ENCODE results near the gene CLEC16A.

CLEC16A gene

DNA sequence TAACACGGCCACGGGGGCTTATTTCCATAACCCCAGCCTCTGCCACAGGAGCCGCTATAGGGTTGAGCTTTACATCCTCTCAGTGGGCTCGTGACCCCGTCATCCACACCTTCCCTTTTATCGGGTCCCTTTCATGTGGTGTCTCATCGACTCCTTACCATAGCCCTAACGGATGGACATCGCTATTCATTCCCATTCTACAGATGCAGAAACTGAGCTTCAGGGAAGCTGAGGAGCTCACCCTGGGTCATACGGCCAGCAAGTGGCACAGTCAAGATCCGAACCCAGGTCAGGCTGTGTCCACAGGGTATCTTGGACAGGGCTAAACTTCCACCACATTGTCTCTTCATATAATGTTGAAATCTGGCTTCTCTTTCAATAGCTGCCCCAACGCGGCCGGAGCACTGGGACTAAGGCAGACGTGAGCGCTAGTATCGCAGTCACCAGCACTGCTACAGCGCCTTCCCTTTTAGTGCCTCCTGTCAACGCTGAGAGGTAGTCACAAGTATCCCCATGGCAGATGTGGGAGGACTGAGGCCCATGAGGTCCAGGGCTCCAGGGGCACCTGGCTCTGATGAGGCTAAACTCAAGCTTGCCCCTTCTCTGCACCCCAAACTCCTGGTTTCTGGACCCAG, 260.8 kb downstream of the CLEC16A start:
- no peaks in the 10 kb centered on the region for H3K79me2 ChIP-seq (ENCODE audit: insufficient read depth, low read depth)
- no peak overlapping the region for H3K27ac ChIP-seq
- no peak overlapping the region for H3K9ac ChIP-seq
- H3K27me3 ChIP-seq (ENCODE audit: insufficient read depth, low read depth), result no peaks in the 10 kb centered on the region
- TF ChIP-seq, protein P1, sequence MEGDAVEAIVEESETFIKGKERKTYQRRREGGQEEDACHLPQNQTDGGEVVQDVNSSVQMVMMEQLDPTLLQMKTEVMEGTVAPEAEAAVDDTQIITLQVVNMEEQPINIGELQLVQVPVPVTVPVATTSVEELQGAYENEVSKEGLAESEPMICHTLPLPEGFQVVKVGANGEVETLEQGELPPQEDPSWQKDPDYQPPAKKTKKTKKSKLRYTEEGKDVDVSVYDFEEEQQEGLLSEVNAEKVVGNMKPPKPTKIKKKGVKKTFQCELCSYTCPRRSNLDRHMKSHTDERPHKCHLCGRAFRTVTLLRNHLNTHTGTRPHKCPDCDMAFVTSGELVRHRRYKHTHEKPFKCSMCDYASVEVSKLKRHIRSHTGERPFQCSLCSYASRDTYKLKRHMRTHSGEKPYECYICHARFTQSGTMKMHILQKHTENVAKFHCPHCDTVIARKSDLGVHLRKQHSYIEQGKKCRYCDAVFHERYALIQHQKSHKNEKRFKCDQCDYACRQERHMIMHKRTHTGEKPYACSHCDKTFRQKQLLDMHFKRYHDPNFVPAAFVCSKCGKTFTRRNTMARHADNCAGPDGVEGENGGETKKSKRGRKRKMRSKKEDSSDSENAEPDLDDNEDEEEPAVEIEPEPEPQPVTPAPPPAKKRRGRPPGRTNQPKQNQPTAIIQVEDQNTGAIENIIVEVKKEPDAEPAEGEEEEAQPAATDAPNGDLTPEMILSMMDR (conservative IDR thresholded peaks at IDR 0.05; ENCODE audit: low read depth, low read length), result no peak
- peaks cover 34% of the 10 kb centered on the region for H3K4me1 ChIP-seq (ENCODE audit: low read depth, poor library complexity, severe bottlenecking)
- no peak overlapping the region for H3K4me2 ChIP-seq
- no peak overlapping the region for H2AFZ ChIP-seq (ENCODE audit: low read depth)
- no peak overlapping the region for H3K4me3 ChIP-seq (IDR thresholded peaks at IDR 0.05; ENCODE audit: insufficient read depth, low read depth, low read length)
- H4K20me1 ChIP-seq (ENCODE audit: insufficient read depth), result no peaks in the 10 kb centered on the region
- H3K36me3 ChIP-seq (ENCODE audit: insufficient read depth), result no peaks in the 10 kb centered on the region

DNA sequence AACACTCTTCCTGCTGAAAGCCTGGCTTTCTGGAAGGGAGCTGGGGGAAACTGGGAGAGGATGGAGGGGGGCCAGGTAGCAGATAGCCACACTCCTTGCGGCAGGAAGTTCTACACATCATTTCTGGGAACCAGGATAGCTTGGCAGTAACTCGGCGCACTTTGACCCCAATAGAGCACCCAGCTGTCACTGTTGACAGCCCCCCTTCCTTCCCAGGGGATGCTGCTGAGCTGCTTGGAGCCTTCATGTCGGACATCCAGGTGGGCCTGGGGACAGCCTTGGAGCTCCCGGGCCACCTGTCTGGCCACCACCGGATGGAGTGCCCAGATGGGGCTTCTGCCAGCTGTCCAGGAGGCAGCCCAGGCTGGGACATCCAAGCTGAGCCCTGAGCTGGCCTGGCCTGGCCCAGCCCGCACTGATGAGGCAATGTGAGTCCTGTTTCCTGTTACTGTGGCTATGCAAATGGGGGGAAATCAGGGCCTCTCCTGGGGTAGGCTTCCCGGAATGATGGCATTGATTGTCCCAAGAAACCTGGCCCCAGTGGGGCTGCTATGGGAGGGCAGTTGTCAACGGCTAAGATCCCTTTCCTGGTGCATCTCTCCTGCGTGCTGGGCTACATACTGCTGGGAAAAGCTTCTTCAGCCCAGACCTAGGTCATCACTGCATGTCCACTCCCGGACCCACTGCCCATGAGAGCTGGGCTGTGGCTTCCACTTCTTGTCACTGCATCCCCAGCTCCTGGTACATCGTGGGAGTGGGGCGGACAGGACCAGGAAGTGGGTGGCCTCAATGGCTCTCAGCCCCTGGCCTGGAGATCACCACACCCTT, 261.6 kb downstream of the CLEC16A start:
- TF ChIP-seq, protein P1 (conservative IDR thresholded peaks at IDR 0.05; ENCODE audit: low read depth, low read length), result no peak
- Histone ChIP-seq H3K4me1 (ENCODE audit: low read depth, poor library complexity, severe bottlenecking) (peaks cover 34% of the 10 kb centered on the region), H3K36me3 (ENCODE audit: insufficient read depth) (no peaks in the 10 kb centered on the region), H3K79me2 (ENCODE audit: insufficient read depth, low read depth) (no peaks in the 10 kb centered on the region), H3K4me2 (no peak overlapping the region; the same call in 1 of the 2 replicates), H3K4me3 (IDR thresholded peaks at IDR 0.05; ENCODE audit: insufficient read depth, low read depth, low read length) (no peak overlapping the region), H3K27me3 (ENCODE audit: insufficient read depth, low read depth) (no peaks in the 10 kb centered on the region), H3K27ac (no peak overlapping the region), H3K9ac (no peak overlapping the region), H2AFZ (ENCODE audit: low read depth) (no peak overlapping the region), H4K20me1 (ENCODE audit: insufficient read depth) (no peaks in the 10 kb centered on the region)

DNA sequence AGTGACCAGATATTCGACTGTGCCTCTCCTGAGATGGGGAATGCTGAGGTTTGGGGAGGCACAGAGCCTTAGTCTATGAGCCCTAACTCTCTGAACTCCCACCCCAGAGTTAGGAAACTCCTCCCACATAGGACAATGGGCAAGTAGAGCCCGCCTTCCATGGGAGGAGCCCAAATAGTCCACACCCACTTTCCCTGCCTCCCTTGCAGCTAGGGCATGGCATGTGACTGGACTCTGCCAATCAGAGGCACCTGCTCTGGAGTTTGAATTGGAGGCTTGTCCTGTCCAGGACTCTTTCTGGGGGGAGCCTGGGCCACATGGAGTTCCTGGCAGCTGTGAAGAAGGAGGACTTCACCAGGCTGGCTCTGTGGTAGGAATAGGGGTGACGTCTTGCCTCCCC, 263.3 kb downstream of the CLEC16A start:
- Histone ChIP-seq H3K9ac (no peak overlapping the region), H3K36me3 (ENCODE audit: insufficient read depth) (no peaks in the 10 kb centered on the region), H3K27ac (no peak overlapping the region), H4K20me1 (ENCODE audit: insufficient read depth) (no peaks in the 10 kb centered on the region), H3K4me2 (no peak overlapping the region), H3K27me3 (ENCODE audit: insufficient read depth, low read depth) (no peaks in the 10 kb centered on the region; the same call in 1 of the 2 replicates), H2AFZ (ENCODE audit: low read depth) (no peak overlapping the region), H3K4me3 (IDR thresholded peaks at IDR 0.05; ENCODE audit: insufficient read depth, low read depth, low read length) (no peak overlapping the region), H3K79me2 (ENCODE audit: insufficient read depth, low read depth) (no peaks in the 10 kb centered on the region), H3K4me1 (ENCODE audit: low read depth, poor library complexity, severe bottlenecking) (peaks cover 28% of the 10 kb centered on the region)
- TF ChIP-seq, protein P1 (conservative IDR thresholded peaks at IDR 0.05; ENCODE audit: low read depth, low read length), result no peak

DNA sequence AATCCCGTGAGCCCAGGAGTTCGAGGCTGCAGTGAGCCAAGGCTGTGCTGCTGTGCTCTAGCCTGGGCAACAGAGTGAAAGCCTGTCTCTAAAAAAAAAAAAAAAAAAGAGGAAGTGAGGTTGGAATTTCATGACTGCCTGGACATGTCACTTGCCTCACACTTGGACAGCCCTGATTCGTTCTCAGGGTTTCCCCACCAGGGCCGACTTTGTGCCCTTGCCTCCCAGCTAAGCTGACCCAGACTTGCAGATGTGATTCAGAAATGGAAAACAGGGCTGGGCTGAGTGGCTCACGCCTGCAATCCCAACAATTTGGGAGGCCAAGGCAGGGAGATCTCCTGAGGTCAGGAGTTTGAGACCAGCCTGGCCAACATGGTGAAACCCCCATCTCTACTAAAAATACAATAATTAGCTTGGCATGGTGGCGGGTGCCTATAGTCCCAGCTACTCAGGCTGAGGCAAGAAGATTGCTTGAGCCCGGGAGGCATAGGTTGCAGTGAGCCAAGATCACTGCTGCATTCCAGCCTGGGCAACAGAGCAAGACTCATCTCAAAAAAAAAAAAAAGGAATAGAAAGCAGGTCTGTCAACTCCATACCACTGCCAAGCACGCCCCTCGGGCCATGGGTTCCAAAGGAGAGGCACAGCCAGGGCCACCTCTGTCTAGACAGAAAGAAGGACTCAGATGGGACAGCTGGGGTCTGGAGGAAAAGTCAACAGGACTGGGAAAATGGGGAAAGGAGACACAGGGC, 264.7 kb downstream of the CLEC16A start:
- Histone ChIP-seq H3K4me3 (IDR thresholded peaks at IDR 0.05; ENCODE audit: insufficient read depth, low read depth, low read length) (no peak overlapping the region), H3K36me3 (ENCODE audit: insufficient read depth) (no peaks in the 10 kb centered on the region), H3K79me2 (ENCODE audit: insufficient read depth, low read depth) (no peaks in the 10 kb centered on the region), H3K27ac (no peak overlapping the region), H4K20me1 (ENCODE audit: insufficient read depth) (no peaks in the 10 kb centered on the region), H3K27me3 (ENCODE audit: insufficient read depth, low read depth) (no peaks in the 10 kb centered on the region; the same call in 1 of the 2 replicates), H2AFZ (ENCODE audit: low read depth) (no peak overlapping the region), H3K4me2 (no peak overlapping the region), H3K9ac (no peak overlapping the region), H3K4me1 (ENCODE audit: low read depth, poor library complexity, severe bottlenecking) (peaks cover 20% of the 10 kb centered on the region)
- TF ChIP-seq, protein P1 (conservative IDR thresholded peaks at IDR 0.05; ENCODE audit: low read depth, low read length), result no peak
